ENCODE results near the gene PDE6C. TPM values are rescaled to one million over a fixed set of nuclear protein-coding genes. Genes with fewer than 3 reads are reported as not detected.

The PDE6C gene
- total and polyA plus RNA-seq, 2 of the 4 experiments (the other 2 are of a cell fraction): not detected

DNA sequence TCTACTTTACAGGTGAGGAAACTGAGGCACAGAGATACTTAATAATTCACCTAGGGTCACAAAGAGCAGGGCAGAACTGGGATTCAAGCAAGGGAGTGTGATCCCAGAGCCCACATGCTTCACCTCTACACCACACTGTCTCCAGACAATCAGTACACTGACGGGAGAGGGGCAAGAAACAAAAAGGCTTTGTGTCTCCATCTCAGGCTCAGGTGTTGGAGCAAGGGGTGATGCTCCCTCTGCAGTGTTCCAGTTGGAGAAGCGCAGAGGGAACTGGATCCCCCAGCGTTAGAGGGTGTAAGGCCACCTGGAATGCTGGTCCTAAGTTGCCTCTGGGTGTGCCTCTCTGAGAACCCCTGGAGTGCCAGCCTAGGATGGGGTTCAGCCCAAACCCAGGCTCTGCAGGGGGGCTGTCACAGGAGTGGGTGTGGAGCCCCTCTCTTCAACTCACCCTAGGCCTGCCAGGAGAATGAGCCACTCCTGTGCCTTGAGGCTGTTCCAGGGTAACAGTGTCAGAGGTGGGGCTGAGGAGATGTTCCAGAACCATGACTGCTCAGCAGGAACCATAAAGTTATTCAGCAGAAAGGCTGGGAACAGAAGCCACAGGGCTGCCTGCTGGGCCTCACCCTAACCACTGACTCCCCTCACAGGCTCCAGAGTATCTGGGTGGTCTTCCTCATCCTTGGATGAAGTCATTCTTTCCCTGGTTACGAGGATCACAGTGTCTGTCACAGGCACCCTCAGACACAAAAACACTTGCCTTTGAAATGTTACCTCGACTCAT is 16.8 kb upstream of the PDE6C start:
- Histone ChIP-seq H3K9me3 (ENCODE audit: control insufficient read depth, insufficient read depth, low read length) (no peaks in the 10 kb centered on the region), H2BK20ac (ENCODE audit: low read depth, low read length) (no peak overlapping the region), H2BK5ac (ENCODE audit: low read depth, low read length, poor library complexity, severe bottlenecking) (no peak overlapping the region), H3K23ac (ENCODE audit: low read depth, low read length) (no peak overlapping the region), H3K9ac (ENCODE audit: low read depth, low read length) (no peak overlapping the region), H3K36me3 (ENCODE audit: control insufficient read depth, insufficient read depth, low read length) (no peaks in the 10 kb centered on the region), H2AFZ (replicated peaks; ENCODE audit: low read length, poor library complexity) (no peak overlapping the region), H2AK5ac (ENCODE audit: low read depth, low read length) (no peak overlapping the region), H3K18ac (ENCODE audit: low read depth, low read length) (no peak overlapping the region), H4K8ac (ENCODE audit: low read depth in 2 of 2, low read length in 2 of 2) (no peak overlapping the region), H2AK9ac (replicated peaks; ENCODE audit: low read depth, low read length, poor library complexity) (no peak overlapping the region), H3K4me3 (ENCODE audit: insufficient read depth, low read depth, low read length) (no peak overlapping the region), H4K5ac (ENCODE audit: low read depth, low read length) (no peak overlapping the region), H2BK15ac (ENCODE audit: low read depth, low read length) (no peak overlapping the region), H3K9me1 (ENCODE audit: insufficient read depth, low read length) (no peaks in the 10 kb centered on the region), H3K79me1 (ENCODE audit: low read depth in 1 of 2, low read length in 2 of 2) (no peaks in the 10 kb centered on the region), H3K4ac (ENCODE audit: low read depth, low read length) (no peak overlapping the region), H2BK120ac (ENCODE audit: low read depth, low read length) (no peak overlapping the region), H3K27me3 (ENCODE audit: control insufficient read depth, insufficient read depth, low read length) (peaks cover 36% of the 10 kb centered on the region), H4K20me1 (ENCODE audit: insufficient read depth, low read length) (no peaks in the 10 kb centered on the region), H3K4me1 (ENCODE audit: control insufficient read depth, insufficient read depth, low read length) (no peaks in the 10 kb centered on the region), H3K14ac (replicated peaks; ENCODE audit: low read depth, low read length) (no peak overlapping the region), H3K56ac (ENCODE audit: extremely low read depth, insufficient read depth, low read length) (no peak overlapping the region), H4K91ac (ENCODE audit: insufficient read depth, low read depth, low read length) (no peak overlapping the region), H3K4me2 (ENCODE audit: low read depth, low read length) (no peak overlapping the region), H3K27ac (ENCODE audit: insufficient read depth, low read length) (no peak overlapping the region)
- 83% methylated on average over 1 of the region's 5 CpGs; no CpG with 5 or more reads in 1 of the 2 experiments for WGBS, 2 experiments (ENCODE audit: extremely low coverage in 2 of 2, insufficient read length in 1 of 2)
- ChIA-PET CTCF (no interaction called here), POLR2A (ENCODE audit: unreplicated experiment) (no interaction called here)
- intact Hi-C loops (cut with micrococcal nuclease) (no loop called here), dilution Hi-C loops (cut with HindIII; ENCODE audit: low sequenced_read_pairs, unreplicated experiment) (no loop called here), in situ Hi-C loops (cut with MboI; ENCODE audit: low sequenced_read_pairs) (no loop called here)
- no TSS peak for BruUV-seq (replicated peaks)
- ATAC-seq (ENCODE audit: low read depth): no peak
- TF ChIP-seq POLR2A (IDR thresholded peaks at IDR 0.05; ENCODE audit: low read depth, low read length): no peak
- TF ChIP-seq CHD1 (IDR thresholded peaks at IDR 0.05; ENCODE audit: low read depth, low read length): no peak
- TF ChIP-seq MAFK (IDR thresholded peaks at IDR 0.05; ENCODE audit: low read depth, low read length): no peak
- no peak for TF ChIP-seq RFX5 (IDR thresholded peaks at IDR 0.05; ENCODE audit: low read depth, low read length)
- TF ChIP-seq, protein P1, sequence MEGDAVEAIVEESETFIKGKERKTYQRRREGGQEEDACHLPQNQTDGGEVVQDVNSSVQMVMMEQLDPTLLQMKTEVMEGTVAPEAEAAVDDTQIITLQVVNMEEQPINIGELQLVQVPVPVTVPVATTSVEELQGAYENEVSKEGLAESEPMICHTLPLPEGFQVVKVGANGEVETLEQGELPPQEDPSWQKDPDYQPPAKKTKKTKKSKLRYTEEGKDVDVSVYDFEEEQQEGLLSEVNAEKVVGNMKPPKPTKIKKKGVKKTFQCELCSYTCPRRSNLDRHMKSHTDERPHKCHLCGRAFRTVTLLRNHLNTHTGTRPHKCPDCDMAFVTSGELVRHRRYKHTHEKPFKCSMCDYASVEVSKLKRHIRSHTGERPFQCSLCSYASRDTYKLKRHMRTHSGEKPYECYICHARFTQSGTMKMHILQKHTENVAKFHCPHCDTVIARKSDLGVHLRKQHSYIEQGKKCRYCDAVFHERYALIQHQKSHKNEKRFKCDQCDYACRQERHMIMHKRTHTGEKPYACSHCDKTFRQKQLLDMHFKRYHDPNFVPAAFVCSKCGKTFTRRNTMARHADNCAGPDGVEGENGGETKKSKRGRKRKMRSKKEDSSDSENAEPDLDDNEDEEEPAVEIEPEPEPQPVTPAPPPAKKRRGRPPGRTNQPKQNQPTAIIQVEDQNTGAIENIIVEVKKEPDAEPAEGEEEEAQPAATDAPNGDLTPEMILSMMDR (conservative IDR thresholded peaks at IDR 0.05; ENCODE audit: low read depth, low read length): no peak
- no peak for TF ChIP-seq RCOR1 (IDR thresholded peaks at IDR 0.05; ENCODE audit: insufficient replicate concordance, low read length)
- no peak for DNase-seq
